ENCODE results near the gene LPP. TPM values are rescaled to one million over a fixed set of nuclear protein-coding genes. Genes with fewer than 3 reads are reported as not detected.

LPP gene
- total and polyA plus RNA-seq, 2 of the 13 experiments (the other 11 are each of a cell fraction or from before 2014, with no cell fraction given): 19.2 to 29.9 TPM

- no peak for TF ChIP-seq ZNF30 (CRISPR knock-in tag; IDR thresholded peaks at IDR 0.05)
- TF ChIP-seq HINFP (CRISPR knock-in tag; IDR thresholded peaks at IDR 0.05; ENCODE audit: low read depth): no peak
- TF ChIP-seq ZNF12 (CRISPR knock-in tag; IDR thresholded peaks at IDR 0.05): no peak
- no peak for TF ChIP-seq ONECUT2 (CRISPR knock-in tag; IDR thresholded peaks at IDR 0.05)
- TF ChIP-seq, protein P1, sequence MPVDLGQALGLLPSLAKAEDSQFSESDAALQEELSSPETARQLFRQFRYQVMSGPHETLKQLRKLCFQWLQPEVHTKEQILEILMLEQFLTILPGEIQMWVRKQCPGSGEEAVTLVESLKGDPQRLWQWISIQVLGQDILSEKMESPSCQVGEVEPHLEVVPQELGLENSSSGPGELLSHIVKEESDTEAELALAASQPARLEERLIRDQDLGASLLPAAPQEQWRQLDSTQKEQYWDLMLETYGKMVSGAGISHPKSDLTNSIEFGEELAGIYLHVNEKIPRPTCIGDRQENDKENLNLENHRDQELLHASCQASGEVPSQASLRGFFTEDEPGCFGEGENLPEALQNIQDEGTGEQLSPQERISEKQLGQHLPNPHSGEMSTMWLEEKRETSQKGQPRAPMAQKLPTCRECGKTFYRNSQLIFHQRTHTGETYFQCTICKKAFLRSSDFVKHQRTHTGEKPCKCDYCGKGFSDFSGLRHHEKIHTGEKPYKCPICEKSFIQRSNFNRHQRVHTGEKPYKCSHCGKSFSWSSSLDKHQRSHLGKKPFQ (CRISPR knock-in tag; IDR thresholded peaks at IDR 0.05; ENCODE audit: insufficient replicate concordance): no peak
- no peak for TF ChIP-seq JARID2 (CRISPR knock-in tag; IDR thresholded peaks at IDR 0.05; ENCODE audit: insufficient replicate concordance)
- TF ChIP-seq ZNF44 (CRISPR knock-in tag; IDR thresholded peaks at IDR 0.05): no peak
- TF ChIP-seq MAFG (CRISPR knock-in tag; IDR thresholded peaks at IDR 0.05): no peak
- no peak for TF ChIP-seq AHR (CRISPR knock-in tag; IDR thresholded peaks at IDR 0.05)
- TF ChIP-seq, protein P2, sequence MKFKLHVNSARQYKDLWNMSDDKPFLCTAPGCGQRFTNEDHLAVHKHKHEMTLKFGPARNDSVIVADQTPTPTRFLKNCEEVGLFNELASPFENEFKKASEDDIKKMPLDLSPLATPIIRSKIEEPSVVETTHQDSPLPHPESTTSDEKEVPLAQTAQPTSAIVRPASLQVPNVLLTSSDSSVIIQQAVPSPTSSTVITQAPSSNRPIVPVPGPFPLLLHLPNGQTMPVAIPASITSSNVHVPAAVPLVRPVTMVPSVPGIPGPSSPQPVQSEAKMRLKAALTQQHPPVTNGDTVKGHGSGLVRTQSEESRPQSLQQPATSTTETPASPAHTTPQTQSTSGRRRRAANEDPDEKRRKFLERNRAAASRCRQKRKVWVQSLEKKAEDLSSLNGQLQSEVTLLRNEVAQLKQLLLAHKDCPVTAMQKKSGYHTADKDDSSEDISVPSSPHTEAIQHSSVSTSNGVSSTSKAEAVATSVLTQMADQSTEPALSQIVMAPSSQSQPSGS (CRISPR knock-in tag; IDR thresholded peaks at IDR 0.05): no peak; the same call in 1 of the 2 replicates
- TF ChIP-seq, protein P3, sequence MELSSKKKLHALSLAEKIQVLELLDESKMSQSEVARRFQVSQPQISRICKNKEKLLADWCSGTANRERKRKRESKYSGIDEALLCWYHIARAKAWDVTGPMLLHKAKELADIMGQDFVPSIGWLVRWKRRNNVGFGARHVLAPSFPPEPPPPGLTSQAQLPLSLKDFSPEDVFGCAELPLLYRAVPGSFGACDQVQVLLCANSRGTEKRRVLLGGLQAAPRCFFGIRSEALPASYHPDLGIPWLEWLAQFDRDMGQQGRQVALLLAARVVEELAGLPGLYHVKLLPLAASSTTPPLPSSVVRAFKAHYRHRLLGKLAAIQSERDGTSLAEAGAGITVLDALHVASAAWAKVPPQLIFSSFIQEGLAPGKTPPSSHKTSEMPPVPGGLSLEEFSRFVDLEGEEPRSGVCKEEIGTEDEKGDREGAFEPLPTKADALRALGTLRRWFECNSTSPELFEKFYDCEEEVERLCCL (CRISPR knock-in tag; IDR thresholded peaks at IDR 0.05; ENCODE audit: borderline replicate concordance): no peak
- no peak for TF ChIP-seq RERE (CRISPR knock-in tag; IDR thresholded peaks at IDR 0.05; ENCODE audit: low read depth)
- peak; percentile 46; the same call in 1 of the 2 replicates for TF ChIP-seq ZNF501 (CRISPR knock-in tag; IDR thresholded peaks at IDR 0.05)
- no peak for TF ChIP-seq ZNF382 (CRISPR knock-in tag; IDR thresholded peaks at IDR 0.05; ENCODE audit: borderline replicate concordance)
- TF ChIP-seq THRA (CRISPR knock-in tag; IDR thresholded peaks at IDR 0.05; ENCODE audit: borderline replicate concordance): no peak
- no peak for TF ChIP-seq ZBTB7A (CRISPR knock-in tag; IDR thresholded peaks at IDR 0.05)
- TF ChIP-seq CENPT (CRISPR knock-in tag; IDR thresholded peaks at IDR 0.05; ENCODE audit: low read depth): no peak
These were observed 31.8 kb downstream of the LPP start (continued) for GRCh38 chr3:188185717-188186251.
